T follicular helper cell (primary cell): ENCODE measurements around the gene APOL3.
"Not testable (repeated sequence)": the region's sequence is repeated elsewhere in the genome, so short reads cannot be mapped to it uniquely, and the experiment has no call there.

Source experiments
- DNase-seq: peaks from one replicate; pipeline ENCODE4 v3.0.0-alpha.2; 2020; ENCODE audit warnings: low read depth

Gene APOL3

DNA sequence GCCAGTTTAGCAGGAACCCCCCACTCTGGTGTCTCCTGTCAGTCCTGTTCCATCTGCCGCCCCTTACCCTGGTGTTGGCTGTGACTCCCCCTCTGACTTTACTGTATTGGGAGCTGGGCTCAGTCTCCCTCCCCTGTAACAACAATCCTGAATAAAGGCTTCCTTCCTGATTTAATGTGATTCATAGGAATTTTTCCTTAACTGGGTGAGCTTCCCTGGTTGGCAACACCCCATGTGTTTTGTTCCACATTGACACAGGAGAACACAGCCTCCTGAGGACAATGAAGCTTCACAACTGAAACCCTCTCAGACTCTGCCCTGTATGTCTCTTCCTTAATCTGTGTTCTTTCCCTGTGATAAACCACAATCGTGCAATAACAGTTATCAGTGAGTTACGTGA, 32.6 kb upstream of the APOL3 start:
- DNase-seq: no peak

- DNase-seq: no peak
Measured at GRCh38 chr22:36192542-36192941, 32.0 kb upstream of the APOL3 start.

- no peak for DNase-seq
Measured at GRCh38 chr22:36191106-36191836, 30.7 kb upstream of the APOL3 start.

DNA sequence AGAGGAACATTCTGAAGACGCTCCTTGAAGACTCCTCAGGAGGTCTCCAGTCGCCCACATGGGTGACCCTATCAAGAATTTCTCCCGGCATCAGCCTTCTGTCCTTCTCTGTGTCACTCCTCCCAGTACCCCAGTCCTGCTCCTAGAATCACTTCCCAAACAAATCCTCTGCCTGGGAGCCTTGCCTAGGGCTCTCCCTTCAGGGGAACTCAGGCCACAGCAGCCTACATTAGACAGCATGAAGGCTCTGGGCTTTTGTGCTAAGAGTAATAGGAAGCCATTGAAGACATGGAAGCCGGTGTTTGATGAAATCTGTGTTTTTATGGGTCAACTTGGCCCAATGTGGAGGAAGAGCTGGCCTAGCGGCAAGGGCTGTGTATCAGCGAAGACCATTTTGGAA, 27.3 kb upstream of the APOL3 start:
- not testable (repeated sequence) for DNase-seq

DNA sequence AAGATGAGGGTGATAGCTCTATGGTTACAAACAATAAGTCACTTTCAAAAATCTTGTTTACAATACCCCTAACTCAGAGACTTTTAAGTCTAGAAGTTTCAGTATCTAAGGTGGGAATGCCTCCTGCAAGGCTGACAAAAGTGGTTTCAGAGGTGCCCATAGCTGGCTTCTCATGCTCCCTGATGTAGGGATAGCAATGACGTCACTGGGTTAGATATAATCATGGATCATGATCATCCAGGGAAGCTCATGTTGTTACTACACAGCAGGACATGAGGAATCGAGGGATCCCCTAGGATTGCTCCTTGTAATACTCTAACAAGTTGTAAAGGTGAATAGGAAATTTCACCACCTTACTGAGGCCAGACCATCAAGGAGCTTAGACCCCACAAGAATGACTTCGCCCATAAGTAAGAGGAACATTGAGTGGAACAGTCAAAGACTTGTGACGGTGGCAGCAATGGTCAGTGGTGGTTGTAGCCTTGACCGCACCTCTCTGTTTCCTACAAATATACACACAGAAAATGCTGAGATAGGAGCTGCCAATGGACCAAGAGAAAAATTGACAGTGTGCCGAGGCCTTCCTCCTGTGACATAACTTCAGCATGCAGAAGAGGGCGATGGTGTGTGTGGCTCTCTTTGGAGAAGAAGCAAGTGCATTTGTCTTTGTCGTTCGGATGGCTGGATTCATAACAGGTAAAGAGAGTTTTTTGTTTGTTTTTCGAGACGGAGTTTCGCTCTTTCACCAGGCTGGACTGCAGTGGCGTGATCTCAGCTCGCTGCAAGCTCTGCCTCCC, 25.5 kb upstream of the APOL3 start:
- DNase-seq: no peak

GRCh38 chr22:36184433-36185025, 24.0 kb upstream of the APOL3 start:
- no peak for DNase-seq

- DNase-seq: no peak
Measured at GRCh38 chr22:36183446-36183845, 22.9 kb upstream of the APOL3 start.

- DNase-seq: no peak
Measured at GRCh38 chr22:36182857-36183256, 22.3 kb upstream of the APOL3 start.

DNA sequence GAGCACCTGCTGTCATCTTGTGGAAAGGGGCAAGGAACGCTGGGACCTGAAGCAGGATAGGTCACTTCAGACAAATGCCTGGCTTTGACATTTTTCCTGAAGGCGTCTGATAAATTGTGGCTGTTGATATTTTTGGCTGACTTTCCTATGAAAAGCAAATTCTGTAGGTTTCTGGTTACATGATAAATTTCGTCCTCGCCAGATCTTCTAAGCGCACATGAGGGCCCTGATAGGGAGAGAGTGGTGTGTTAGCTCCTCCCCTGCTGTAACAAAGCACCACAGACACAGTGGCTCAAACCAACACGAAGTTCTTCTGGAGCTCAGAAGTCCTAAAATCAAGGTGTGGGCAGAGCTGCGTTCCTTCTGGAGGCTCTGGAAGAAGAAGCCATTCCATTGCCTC, 21.5 kb upstream of the APOL3 start:
- no peak for DNase-seq

DNA sequence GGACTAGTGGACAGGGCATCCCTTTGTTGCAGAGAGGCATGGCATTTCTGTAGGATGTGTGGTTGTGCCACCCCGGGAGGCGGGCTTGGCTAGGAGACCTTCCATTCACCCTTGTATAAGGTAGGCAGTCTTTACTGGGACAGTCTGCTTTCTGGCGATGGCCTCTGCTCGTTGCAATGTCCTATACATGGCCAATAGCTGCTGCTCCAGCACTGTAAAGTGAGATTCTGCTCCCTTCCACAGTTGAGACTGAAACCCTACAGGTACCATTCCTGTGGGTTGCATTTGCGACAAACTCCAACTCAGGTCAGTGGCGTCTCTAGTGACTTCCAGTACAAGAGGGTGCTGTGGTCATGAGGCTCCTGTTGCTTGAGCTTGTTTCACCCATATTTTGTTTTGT, 20.4 kb upstream of the APOL3 start:
- DNase-seq: no peak

- DNase-seq: peak; percentile 75
Measured at GRCh38 chr22:36180038-36180880, 19.7 kb upstream of the APOL3 start.

- no peak for DNase-seq
Measured at GRCh38 chr22:36177160-36177559, 16.6 kb upstream of the APOL3 start.

GRCh38 chr22:36175892-36176291, 15.3 kb upstream of the APOL3 start:
- DNase-seq: no peak

DNA sequence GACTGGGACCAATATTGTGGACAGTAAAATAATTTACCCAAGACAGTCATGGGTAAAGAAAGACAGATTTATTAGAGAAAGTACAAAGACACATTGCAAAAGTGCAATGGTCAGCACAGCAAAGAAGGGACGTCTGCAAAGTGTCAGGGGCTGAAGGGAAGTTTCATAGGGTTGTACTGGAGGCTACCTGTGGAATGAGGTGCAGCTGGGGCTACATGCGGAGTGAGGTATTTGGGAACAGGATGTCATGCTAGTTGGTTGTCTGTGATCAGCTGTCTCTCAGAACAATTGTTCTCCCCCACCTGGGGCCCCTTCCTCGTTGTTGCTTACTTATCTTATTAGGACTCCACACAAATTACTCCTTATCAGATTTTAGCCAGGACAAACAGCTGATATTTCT, 11.4 kb upstream of the APOL3 start:
- no peak for DNase-seq

GRCh38 chr22:36166518-36167220, 6.1 kb upstream of the APOL3 start:
- no peak for DNase-seq

DNA sequence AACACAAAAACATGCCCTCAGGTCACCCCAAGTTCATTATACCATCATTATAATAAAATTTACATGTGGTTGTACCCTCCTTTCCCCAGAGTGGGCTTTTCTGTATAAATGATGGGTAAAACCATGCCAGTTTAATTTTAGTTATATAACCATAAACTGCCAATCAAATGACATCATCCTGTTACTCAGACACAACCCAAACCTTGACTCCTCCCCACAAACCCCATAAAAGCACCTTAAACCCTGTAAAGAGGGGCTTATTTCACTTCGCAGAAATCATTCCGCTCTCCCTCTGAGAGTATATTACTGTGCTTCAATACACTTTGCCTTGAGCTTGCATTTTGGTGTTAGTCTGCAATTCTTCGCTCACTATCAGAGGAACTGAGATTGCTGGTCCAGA, 5.5 kb upstream of the APOL3 start:
- DNase-seq: no peak

- no peak for DNase-seq
Measured at GRCh38 chr22:36165141-36165540, 4.6 kb upstream of the APOL3 start.

GRCh38 chr22:36164621-36165020, 4.1 kb upstream of the APOL3 start:
- no peak for DNase-seq

DNA sequence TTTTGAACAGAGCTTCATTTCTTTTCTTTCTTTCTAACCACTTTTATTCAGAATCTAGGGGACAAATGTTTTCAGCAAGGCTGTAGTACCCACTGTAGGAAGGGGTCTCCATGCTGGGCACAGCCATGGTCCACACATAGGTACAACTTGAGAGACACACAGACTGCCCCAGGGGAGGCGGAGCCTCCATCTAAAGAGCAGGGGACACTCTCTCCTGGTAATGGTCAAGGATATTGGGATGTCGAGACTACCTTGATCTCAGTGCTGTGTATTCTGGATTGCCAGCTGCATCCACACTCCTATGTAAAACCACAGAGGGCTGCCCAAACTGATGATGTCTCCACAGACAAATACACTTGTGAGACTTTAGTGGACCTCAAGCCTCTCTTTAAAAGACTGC, 2.9 kb upstream of the APOL3 start:
- DNase-seq: no peak

DNA sequence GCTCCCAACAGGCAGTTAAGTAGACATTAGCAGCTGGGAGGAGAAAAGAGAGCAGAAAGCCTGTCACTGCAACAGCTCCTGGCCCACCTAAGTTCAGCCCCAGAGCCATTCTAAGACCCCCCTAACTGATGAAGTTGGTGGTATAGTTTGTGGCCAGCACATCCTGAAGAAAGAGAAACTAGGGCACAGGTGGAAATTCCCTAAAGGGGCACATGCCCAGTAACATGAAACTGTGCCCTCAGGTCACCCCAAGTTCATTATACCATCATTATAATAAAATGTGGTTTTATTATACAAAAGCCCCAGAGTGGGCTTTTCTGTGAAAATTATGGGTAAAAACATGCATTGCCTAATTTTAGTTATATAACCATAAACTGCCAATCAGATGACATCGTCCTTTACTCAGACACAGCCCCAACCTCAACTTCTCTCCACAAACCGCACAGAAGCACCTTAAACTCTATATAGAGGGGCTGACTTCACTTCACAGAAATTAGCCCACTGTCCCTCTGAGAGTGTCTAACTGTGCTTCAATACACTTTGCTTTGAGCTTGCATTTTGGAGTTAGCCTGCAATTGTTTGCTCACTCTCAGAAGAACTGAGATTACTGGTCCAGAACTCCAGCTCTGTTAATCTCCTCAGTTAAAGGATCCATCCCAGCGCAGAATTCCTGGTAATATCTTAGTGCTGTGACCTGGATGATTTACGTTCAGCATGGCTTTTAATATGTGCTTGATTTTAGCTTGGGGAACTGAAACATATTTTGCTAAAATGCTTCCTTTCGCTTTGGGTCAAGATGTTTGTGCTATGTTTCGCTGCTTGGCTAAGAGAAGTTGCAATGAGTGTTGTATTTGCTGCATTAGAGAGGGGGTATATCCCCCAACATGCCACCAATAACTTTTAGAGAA, 1.8 kb upstream of the APOL3 start:
- DNase-seq: no peak

GRCh38 chr22:36161793-36162126, 1.2 kb upstream of the APOL3 start:
- DNase-seq: not testable (repeated sequence)
